ENCODE measurements around the gene SUN2. TPM values are rescaled to one million over a fixed set of nuclear protein-coding genes. Genes with fewer than 3 reads are reported as not detected.
A peak's percentile ranks its signal among the peaks of the same experiment; 100 is the strongest.

The SUN2 gene
- total and polyA plus RNA-seq, 4 donors: 58.6 to 220 (median 107) TPM

DNA sequence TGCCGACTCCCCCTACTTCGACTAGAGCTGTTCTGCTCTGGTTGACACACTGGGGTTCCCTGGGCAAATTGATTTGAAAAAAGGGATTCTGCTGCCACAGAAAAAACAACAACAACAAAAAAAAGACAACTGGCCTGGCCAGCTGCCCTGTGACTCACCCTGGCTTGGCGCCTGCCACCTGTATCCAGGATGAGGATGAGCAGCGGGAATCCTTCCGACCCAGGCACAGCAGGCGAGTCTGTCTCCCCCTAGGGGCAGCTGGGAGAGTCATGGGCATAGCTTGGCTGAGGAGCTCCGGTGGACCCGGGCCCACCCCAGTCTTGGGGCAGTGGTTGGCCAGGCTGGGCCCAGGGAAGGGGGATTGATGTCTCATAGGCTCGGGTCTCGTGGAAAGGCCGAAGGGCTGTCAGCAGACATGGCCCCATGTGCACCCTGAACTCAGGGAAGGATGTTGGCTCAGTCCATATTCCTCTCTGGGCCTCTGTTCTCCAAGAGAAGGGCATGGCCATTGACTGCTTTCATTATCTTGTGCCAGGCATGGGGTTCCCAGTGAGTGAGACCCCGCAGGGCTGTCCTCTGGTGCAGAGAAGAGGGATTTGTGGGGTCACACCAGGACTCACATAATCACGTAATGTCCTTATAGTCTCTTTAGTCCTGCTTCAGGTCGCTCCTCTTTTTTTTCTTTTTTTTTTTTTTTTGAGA, 10.4 kb upstream of the SUN2 start:
- Histone ChIP-seq H3K27me3 (ENCODE audit: control insufficient read depth in 3 of 3, insufficient read depth in 3 of 3, low read length in 2 of 3) (no peaks in the 10 kb centered on the region), H3K9ac (ENCODE audit: insufficient read depth in 1 of 2, low read length in 2 of 2) (no peak overlapping the region), H3K27ac (ENCODE audit: low read depth in 1 of 2, low read length in 1 of 2) (no peak overlapping the region), H3K9me3 (ENCODE audit: control insufficient read depth in 4 of 4, insufficient read depth in 3 of 4, low read length in 3 of 4) (no peaks in the 10 kb centered on the region), H3K36me3 (ENCODE audit: control insufficient read depth in 4 of 4, insufficient read depth in 4 of 4, low read length in 4 of 4) (no peaks in the 10 kb centered on the region), H3K4me3 (no peak overlapping the region), H3K4me1 (ENCODE audit: control insufficient read depth in 5 of 5, insufficient read depth in 5 of 5, low read length in 5 of 5) (peaks cover 0 to 6% (median 0%) of the 10 kb centered on the region in 5 donors)
- WGBS, 2 donors: 48 to 66% methylated on average over 14 of the region's 14 CpGs
- TF ChIP-seq, protein P1, sequence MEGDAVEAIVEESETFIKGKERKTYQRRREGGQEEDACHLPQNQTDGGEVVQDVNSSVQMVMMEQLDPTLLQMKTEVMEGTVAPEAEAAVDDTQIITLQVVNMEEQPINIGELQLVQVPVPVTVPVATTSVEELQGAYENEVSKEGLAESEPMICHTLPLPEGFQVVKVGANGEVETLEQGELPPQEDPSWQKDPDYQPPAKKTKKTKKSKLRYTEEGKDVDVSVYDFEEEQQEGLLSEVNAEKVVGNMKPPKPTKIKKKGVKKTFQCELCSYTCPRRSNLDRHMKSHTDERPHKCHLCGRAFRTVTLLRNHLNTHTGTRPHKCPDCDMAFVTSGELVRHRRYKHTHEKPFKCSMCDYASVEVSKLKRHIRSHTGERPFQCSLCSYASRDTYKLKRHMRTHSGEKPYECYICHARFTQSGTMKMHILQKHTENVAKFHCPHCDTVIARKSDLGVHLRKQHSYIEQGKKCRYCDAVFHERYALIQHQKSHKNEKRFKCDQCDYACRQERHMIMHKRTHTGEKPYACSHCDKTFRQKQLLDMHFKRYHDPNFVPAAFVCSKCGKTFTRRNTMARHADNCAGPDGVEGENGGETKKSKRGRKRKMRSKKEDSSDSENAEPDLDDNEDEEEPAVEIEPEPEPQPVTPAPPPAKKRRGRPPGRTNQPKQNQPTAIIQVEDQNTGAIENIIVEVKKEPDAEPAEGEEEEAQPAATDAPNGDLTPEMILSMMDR (IDR thresholded peaks at IDR 0.05; ENCODE audit: control extremely low read depth, extremely low read depth): peak; percentile 21
- ATAC-seq (ENCODE audit: insufficient read depth, low FRiP score) (peak; percentile 48), DNase-seq (peak in 2 of 3 donors; percentile 27 to 52)

DNA sequence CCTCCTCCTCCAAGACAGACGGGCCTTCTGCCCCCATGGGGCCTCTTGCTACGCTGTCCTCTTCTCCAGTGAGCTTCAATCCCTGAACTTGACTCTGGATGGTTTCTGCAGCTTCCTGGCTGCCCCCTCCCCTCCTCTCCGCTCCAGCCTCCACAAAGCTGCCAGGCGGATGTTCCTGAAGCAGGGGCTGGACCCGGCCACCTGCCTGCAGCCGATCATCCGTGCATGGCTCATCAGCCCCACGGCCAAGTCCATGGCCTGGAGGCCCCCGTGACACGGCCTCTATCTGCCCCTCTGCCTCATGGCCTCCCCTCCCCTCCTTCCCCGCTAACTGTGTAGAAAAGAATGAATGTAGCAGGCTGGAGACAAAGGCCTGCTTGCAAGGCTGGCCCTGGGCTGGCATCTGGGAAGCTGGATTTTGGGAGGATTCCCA, 6.8 kb upstream of the SUN2 start:
- H3K4me3 ChIP-seq: no peak overlapping the region
- no peak overlapping the region for H3K9ac ChIP-seq (ENCODE audit: insufficient read depth in 1 of 2, low read length in 2 of 2)
- no peak overlapping the region for H3K27ac ChIP-seq (ENCODE audit: low read depth in 1 of 2, low read length in 1 of 2)
- H3K36me3 ChIP-seq (ENCODE audit: control insufficient read depth in 4 of 4, insufficient read depth in 4 of 4, low read length in 4 of 4): no peaks in the 10 kb centered on the region
- peak; percentile 20 to 25 (median 24) for DNase-seq
- 72 to 81% methylated on average over 11 of the region's 11 CpGs for WGBS, 2 donors
- peaks cover 0 to 6% (median 0%) of the 10 kb centered on the region in 5 donors for H3K4me1 ChIP-seq (ENCODE audit: control insufficient read depth in 5 of 5, insufficient read depth in 5 of 5, low read length in 5 of 5)
- ATAC-seq (ENCODE audit: insufficient read depth, low FRiP score): no peak
- H3K9me3 ChIP-seq (ENCODE audit: control insufficient read depth in 4 of 4, insufficient read depth in 3 of 4, low read length in 3 of 4): no peaks in the 10 kb centered on the region
- TF ChIP-seq, protein P1 (IDR thresholded peaks at IDR 0.05; ENCODE audit: control extremely low read depth, extremely low read depth): no peak
- no peaks in the 10 kb centered on the region for H3K27me3 ChIP-seq (ENCODE audit: control insufficient read depth in 3 of 3, insufficient read depth in 3 of 3, low read length in 2 of 3)

DNA sequence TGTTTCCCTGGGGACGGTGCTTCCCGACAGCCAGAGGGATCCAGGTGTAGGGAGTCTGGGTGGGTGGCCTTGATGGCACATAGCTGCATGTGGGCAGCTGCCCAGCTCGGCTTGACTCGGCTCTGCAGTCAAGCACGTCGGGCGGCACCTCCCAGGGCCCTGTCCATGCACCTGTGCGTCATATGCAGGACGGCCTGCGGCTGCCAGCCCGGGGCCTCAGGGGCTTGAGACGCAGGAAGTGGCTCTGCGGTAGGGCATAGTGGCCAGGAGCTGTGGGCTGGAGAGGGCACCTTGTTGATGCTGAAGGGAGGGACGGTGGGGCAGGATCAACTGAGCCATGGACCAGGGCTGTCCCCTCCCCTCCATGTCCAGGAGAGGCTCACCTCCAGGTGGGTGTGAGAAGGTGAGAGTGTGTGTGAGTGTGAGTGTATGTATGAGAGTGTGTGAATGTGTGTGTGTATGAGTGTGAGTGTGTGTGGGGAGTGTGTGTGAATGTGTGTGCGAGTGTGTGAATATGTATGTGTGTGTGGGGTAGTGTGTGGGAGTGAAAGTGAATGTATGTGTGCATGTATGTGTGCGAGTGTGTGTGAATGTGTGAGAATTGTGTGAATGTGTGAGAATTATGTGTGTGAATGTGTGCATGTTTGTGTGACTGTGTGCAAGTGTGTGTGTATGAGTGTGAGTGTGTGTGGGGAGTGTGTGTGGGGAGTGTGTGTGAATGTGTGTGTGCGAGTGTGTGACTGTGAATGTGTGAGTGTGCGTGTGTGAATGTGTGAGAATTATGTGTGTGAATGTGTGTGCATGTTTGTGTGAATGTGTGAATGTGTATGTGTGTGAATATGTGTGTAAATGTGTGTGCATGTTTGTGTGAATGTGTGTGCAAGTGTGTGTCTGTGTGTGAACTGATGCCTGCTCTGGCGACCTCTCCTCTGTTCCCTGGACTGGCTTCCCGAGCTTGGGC, 5.7 kb upstream of the SUN2 start:
- H3K9me3 ChIP-seq (ENCODE audit: control insufficient read depth in 4 of 4, insufficient read depth in 3 of 4, low read length in 3 of 4): no peaks in the 10 kb centered on the region
- TF ChIP-seq, protein P1 (IDR thresholded peaks at IDR 0.05; ENCODE audit: control extremely low read depth, extremely low read depth): no peak
- H3K4me3 ChIP-seq: no peak overlapping the region
- H3K27ac ChIP-seq (ENCODE audit: low read depth in 1 of 2, low read length in 1 of 2): no peak overlapping the region
- H3K36me3 ChIP-seq (ENCODE audit: control insufficient read depth in 4 of 4, insufficient read depth in 4 of 4, low read length in 4 of 4): no peaks in the 10 kb centered on the region
- H3K4me1 ChIP-seq (ENCODE audit: control insufficient read depth in 5 of 5, insufficient read depth in 5 of 5, low read length in 5 of 5): peaks cover 0 to 9% (median 0%) of the 10 kb centered on the region in 5 donors
- no peak for DNase-seq
- WGBS, 2 donors: 70 to 81% methylated on average over 20 of the region's 20 CpGs
- H3K27me3 ChIP-seq (ENCODE audit: control insufficient read depth in 3 of 3, insufficient read depth in 3 of 3, low read length in 2 of 3): no peaks in the 10 kb centered on the region
- H3K9ac ChIP-seq (ENCODE audit: insufficient read depth in 1 of 2, low read length in 2 of 2): no peak overlapping the region
- no peak for ATAC-seq (ENCODE audit: insufficient read depth, low FRiP score)
